WTC11 (cell line): ENCODE measurements around the gene TMEM63C. TPM values are rescaled to one million over a fixed set of nuclear protein-coding genes. Genes with fewer than 3 reads are reported as not detected.

Source experiments
- ATAC-seq: fragments of 200-7000 bp; cut with Tn5 transposase; 2 replicates; pipeline ENCODE4 v1.10.0; 2021; ENCODE audit warnings: mild to moderate bottlenecking, moderate library complexity
- CTCF ChIA-PET: fragments of 300-600 bp; sonication (Branson Sonifier 250); formaldehyde crosslinking; loops from one replicate; lab custom pipeline; 2021; ENCODE audit warnings: antibody characterized with exemption; lab: Charles Lee
- POLR2A ChIA-PET: fragments of 350-600 bp; sonication (Branson Sonifier 250); formaldehyde crosslinking; loops from one replicate; lab custom pipeline; 2021; ENCODE audit warnings: antibody characterized with exemption; lab: Charles Lee
- DNase-seq: peaks from one replicate; pipeline ENCODE4 v3.0.0; 2021; ENCODE audit warnings: low spot score
- H3K27ac Mint-ChIP-seq: 2 replicates; pipeline ENCODE4 v1.8.0; 2021; ENCODE audit warnings: mixed read lengths
- H3K27me3 Mint-ChIP-seq: 2 replicates; pipeline ENCODE4 v1.8.0; 2021; ENCODE audit warnings: low read depth, mild to moderate bottlenecking, moderate library complexity, mixed read lengths
- H3K36me3 Mint-ChIP-seq: 2 replicates; pipeline ENCODE4 v1.8.0; 2021; ENCODE audit warnings: mixed read lengths
- H3K4me1 Mint-ChIP-seq: 2 replicates; pipeline ENCODE4 v1.8.0; 2022; ENCODE audit warnings: mixed read lengths
- H3K4me3 Mint-ChIP-seq: 2 replicates; pipeline ENCODE4 v1.8.0; 2021; ENCODE audit warnings: mild to moderate bottlenecking, moderate library complexity, mixed read lengths
- H3K9me3 Mint-ChIP-seq: 2 replicates; pipeline ENCODE4 v1.8.0; 2021; ENCODE audit warnings: mixed read lengths
- ATF6 ChIP-seq: sonication (generic); formaldehyde crosslinking; IDR thresholded peaks from 2 replicates; pipeline ENCODE4 v1.8.1; 2023; ENCODE audit warnings: mild to moderate bottlenecking, missing genetic modification reagents
- E2F1 ChIP-seq: sonication (generic); formaldehyde crosslinking; IDR thresholded peaks from 2 replicates; pipeline ENCODE4 v1.8.0; 2022; ENCODE audit warnings: mild to moderate bottlenecking, missing genetic modification reagents
- EMX1 ChIP-seq: fragments of 250-450 bp; sonication (Bioruptor Pico); IDR thresholded peaks from 2 replicates; pipeline ENCODE4 v1.8.0; 2021; ENCODE audit warnings: mild to moderate bottlenecking
- ETV6 ChIP-seq: sonication (generic); formaldehyde crosslinking; IDR thresholded peaks from 2 replicates; pipeline ENCODE4 v1.8.1; 2022; ENCODE audit warnings: mild to moderate bottlenecking, missing genetic modification reagents
- GABPB1 ChIP-seq: sonication (generic); formaldehyde crosslinking; IDR thresholded peaks from 2 replicates; pipeline ENCODE4 v1.8.1; 2023; ENCODE audit warnings: mild to moderate bottlenecking, missing genetic modification reagents
- GRHL2 ChIP-seq: fragments of 250-450 bp; sonication (Bioruptor Pico); IDR thresholded peaks from 2 replicates; pipeline ENCODE4 v1.8.0; 2022; ENCODE audit warnings: mild to moderate bottlenecking, moderate library complexity; ENCODE audit not compliant: insufficient replicate concordance, severe bottlenecking
- HMGXB4 ChIP-seq: sonication (generic); formaldehyde crosslinking; IDR thresholded peaks from 2 replicates; pipeline ENCODE4 v1.8.1; 2023; ENCODE audit warnings: mild to moderate bottlenecking, moderate library complexity, missing genetic modification reagents
- KAT7 ChIP-seq: sonication (generic); formaldehyde crosslinking; IDR thresholded peaks from 2 replicates; pipeline ENCODE4 v1.8.1; 2023; ENCODE audit warnings: missing genetic modification reagents, mild to moderate bottlenecking, borderline replicate concordance
- MXD4 ChIP-seq: fragments of 250-450 bp; sonication (Bioruptor Pico); IDR thresholded peaks from 2 replicates; pipeline ENCODE4 v1.8.0; 2021; ENCODE audit warnings: mild to moderate bottlenecking, moderate library complexity, borderline replicate concordance
- NFE2L1 ChIP-seq: sonication (generic); formaldehyde crosslinking; IDR thresholded peaks from 2 replicates; pipeline ENCODE4 v1.8.1; 2023; ENCODE audit warnings: missing genetic modification reagents
- NR3C1 ChIP-seq: sonication (generic); formaldehyde crosslinking; conservative IDR thresholded peaks from 2 replicates; pipeline ENCODE4 v1.8.1; 2023; ENCODE audit warnings: low read depth, mild to moderate bottlenecking, missing genetic modification reagents
- OVOL2 ChIP-seq: fragments of 250-450 bp; sonication (Bioruptor Pico); IDR thresholded peaks from 2 replicates; pipeline ENCODE4 v1.9.0; 2021; ENCODE audit warnings: mild to moderate bottlenecking, borderline replicate concordance
- SMAD3 ChIP-seq: sonication (generic); formaldehyde crosslinking; IDR thresholded peaks from 2 replicates; pipeline ENCODE4 v1.8.0; 2022; ENCODE audit warnings: missing genetic modification reagents, mild to moderate bottlenecking, borderline replicate concordance
- TCF7 ChIP-seq: sonication (generic); formaldehyde crosslinking; IDR thresholded peaks from 2 replicates; pipeline ENCODE4 v1.8.0; 2022; ENCODE audit warnings: mild to moderate bottlenecking, low read depth, missing genetic modification reagents, moderate library complexity
- TEAD1 ChIP-seq: sonication (generic); formaldehyde crosslinking; IDR thresholded peaks from 2 replicates; pipeline ENCODE4 v1.8.0; 2022; ENCODE audit warnings: mild to moderate bottlenecking, missing genetic modification reagents
- ZNF219 ChIP-seq: sonication (generic); formaldehyde crosslinking; IDR thresholded peaks from 2 replicates; pipeline ENCODE4 v1.8.0; 2023; ENCODE audit warnings: missing genetic modification reagents, mild to moderate bottlenecking, borderline replicate concordance
- ZNF396 ChIP-seq: fragments of 250-450 bp; sonication (Bioruptor Pico); IDR thresholded peaks from 2 replicates; pipeline ENCODE4 v1.8.0; 2021; ENCODE audit warnings: mild to moderate bottlenecking, moderate library complexity, borderline replicate concordance
- ZNF532 ChIP-seq: fragments of 250-450 bp; sonication (Bioruptor Pico); IDR thresholded peaks from 2 replicates; pipeline ENCODE4 v1.9.0; 2021; ENCODE audit warnings: mild to moderate bottlenecking, borderline replicate concordance
- ZSCAN18 ChIP-seq: fragments of 250-450 bp; sonication (Bioruptor Pico); IDR thresholded peaks from 2 replicates; pipeline ENCODE4 v2.1.2; 2022; ENCODE audit warnings: mild to moderate bottlenecking, moderate library complexity
- total RNA-seq: library from RNA; stranded (reverse); gene quantifications from 3 replicates; pipeline ENCODE4 v1.2.3, GENCODE V29; 2021
- TF ChIP-seq, protein P1 (sequence below): fragments of 200-600 bp; IDR thresholded peaks from 2 replicates; pipeline ENCODE4 v1.8.0; 2022; ENCODE audit warnings: antibody characterized with exemption

TMEM63C gene
- total RNA-seq, 1 experiment from 2014 or later, result 8.8 TPM

DNA sequence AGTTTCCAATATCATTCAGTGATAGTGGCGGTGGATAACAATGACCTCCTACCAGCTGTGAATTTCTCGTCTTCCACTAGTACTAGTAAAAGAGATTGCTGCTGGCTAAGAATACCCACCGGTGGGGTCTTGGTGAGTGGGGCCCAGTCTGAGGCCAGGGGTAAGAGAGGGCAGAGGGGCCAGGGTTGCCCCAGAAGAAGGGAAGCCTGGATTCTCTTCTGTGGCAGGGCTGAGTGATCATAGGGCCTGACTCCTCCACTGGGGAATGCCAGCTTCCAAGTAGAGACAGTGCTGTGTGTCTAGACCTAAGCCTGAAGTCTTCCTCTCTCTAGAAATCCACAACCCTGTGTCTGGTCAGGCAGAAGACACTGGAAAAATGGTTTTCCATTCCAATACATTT lies 5.8 kb upstream of the TMEM63C start:
- ChIA-PET POLR2A (no interaction called here), CTCF (no interaction called here)
- H3K9me3 Mint-ChIP-seq, result peaks cover 6% of the 10 kb centered on the region
- ATAC-seq, result no peak
- H3K27me3 Mint-ChIP-seq, result peaks cover under 1% of the 10 kb centered on the region; the same call in 1 of the 2 replicates
- no peak for DNase-seq
- no peak for TF ChIP-seq ZNF532 (CRISPR knock-in tag)
- no peak for TF ChIP-seq ZNF396 (CRISPR knock-in tag)
- TF ChIP-seq TCF7 (CRISPR knock-in tag), result no peak
- TF ChIP-seq ZSCAN18 (CRISPR knock-in tag), result no peak
- no peak for TF ChIP-seq ATF6
- TF ChIP-seq MXD4 (CRISPR knock-in tag), result no peak
- no peak for TF ChIP-seq ETV6 (CRISPR knock-in tag)
- TF ChIP-seq NFE2L1 (CRISPR knock-in tag), result no peak
- no peak for TF ChIP-seq KAT7 (CRISPR knock-in tag)
- H3K4me3 Mint-ChIP-seq, result no peak overlapping the region
- H3K4me1 Mint-ChIP-seq, result peaks cover 3% of the 10 kb centered on the region
- H3K36me3 Mint-ChIP-seq, result no peaks in the 10 kb centered on the region
- H3K27ac Mint-ChIP-seq, result no peak overlapping the region

- Mint-ChIP-seq H3K9me3 (no peaks in the 10 kb centered on the region), H3K27me3 (peaks cover 2% of the 10 kb centered on the region), H3K36me3 (no peaks in the 10 kb centered on the region), H3K4me3 (no peak overlapping the region)
- no peak for DNase-seq
- TF ChIP-seq SMAD3 (CRISPR knock-in tag), result no peak
- no peak for TF ChIP-seq ATF6
- no peak for TF ChIP-seq TEAD1 (CRISPR knock-in tag)
- no peak for TF ChIP-seq HMGXB4 (CRISPR knock-in tag)
- TF ChIP-seq NR3C1 (CRISPR knock-in tag), result no peak
- no peak for TF ChIP-seq GABPB1
- no peak for TF ChIP-seq ZNF396 (CRISPR knock-in tag)
- TF ChIP-seq GRHL2 (CRISPR knock-in tag), result no peak
- TF ChIP-seq OVOL2, result no peak
- no peak for TF ChIP-seq EMX1 (CRISPR knock-in tag)
- TF ChIP-seq, protein P1, sequence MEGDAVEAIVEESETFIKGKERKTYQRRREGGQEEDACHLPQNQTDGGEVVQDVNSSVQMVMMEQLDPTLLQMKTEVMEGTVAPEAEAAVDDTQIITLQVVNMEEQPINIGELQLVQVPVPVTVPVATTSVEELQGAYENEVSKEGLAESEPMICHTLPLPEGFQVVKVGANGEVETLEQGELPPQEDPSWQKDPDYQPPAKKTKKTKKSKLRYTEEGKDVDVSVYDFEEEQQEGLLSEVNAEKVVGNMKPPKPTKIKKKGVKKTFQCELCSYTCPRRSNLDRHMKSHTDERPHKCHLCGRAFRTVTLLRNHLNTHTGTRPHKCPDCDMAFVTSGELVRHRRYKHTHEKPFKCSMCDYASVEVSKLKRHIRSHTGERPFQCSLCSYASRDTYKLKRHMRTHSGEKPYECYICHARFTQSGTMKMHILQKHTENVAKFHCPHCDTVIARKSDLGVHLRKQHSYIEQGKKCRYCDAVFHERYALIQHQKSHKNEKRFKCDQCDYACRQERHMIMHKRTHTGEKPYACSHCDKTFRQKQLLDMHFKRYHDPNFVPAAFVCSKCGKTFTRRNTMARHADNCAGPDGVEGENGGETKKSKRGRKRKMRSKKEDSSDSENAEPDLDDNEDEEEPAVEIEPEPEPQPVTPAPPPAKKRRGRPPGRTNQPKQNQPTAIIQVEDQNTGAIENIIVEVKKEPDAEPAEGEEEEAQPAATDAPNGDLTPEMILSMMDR, result no peak
- no peak for TF ChIP-seq NFE2L1 (CRISPR knock-in tag)
- TF ChIP-seq ZNF219 (CRISPR knock-in tag), result no peak
- no peak for TF ChIP-seq E2F1 (CRISPR knock-in tag)
- TF ChIP-seq, all 79 proteins: peak for 0
- peaks cover 9% of the 10 kb centered on the region for H3K4me1 Mint-ChIP-seq
- no peak overlapping the region for H3K27ac Mint-ChIP-seq
- ChIA-PET POLR2A (no interaction called here), CTCF (interaction anchor here (0.9 kb wide), 1 partner anchor 30 kb away, joined by 5 read pairs; no protein-coding TSS in a partner anchor)
- no peak for ATAC-seq
Observed at GRCh38 chr14:77177702-77178101, 3.9 kb upstream of the TMEM63C start.
